Adipose tissue (tissue), 3 donors: ENCODE data around the gene IL32. TPM values are rescaled to one million over a fixed set of nuclear protein-coding genes. Genes with fewer than 3 reads are reported as not detected.

ENCODE experiments used
- H3K27ac ChIP-seq: one replicate; pipeline ENCODE4 v1.5.1; 2013; ENCODE audit warnings: low read depth, low read length
- WGBS, 3 donors: extraction: QIAGEN DNeasy Blood & Tissue Kit; methylation state at CpG; one replicate each; pipeline ENCODE4 v1.1.7; 2013; 5-methylcytosine and 5-hydroxymethylcytosine counted together
- polyA plus RNA-seq, 3 donors: library from polyadenylated mRNA; stranded (reverse); fragments of 200-250 nt; gene quantifications; one replicate each; pipeline ENCODE4 v1.2.3, GENCODE V29; 2013
- donor health status: healthy with polysubstance abuse.
- donor health status: Bipolar disorder and iron deficiency.
- donor health status: healthy.

IL32 gene
- polyA plus RNA-seq, 3 donors: 77.7 to 209 (median 87.0) TPM

- WGBS, 3 donors: 53 to 58% (median 56%) methylated on average over 19 to 21 of the region's 21 CpGs
- no peak within 1 kb of the TSS for H3K27ac ChIP-seq
Measured at GRCh38 chr16:3098459-3099394, 33.3 kb downstream of the IL32 start, which contains the start of gene ZSCAN10. ZSCAN10 (minus strand) TSS chr16:3099294; CDS start chr16:3092937, 6,357 bp downstream.

GRCh38 chr16:3099395-3099731 lies 33.9 kb downstream of the IL32 start:
- 59 to 82% (median 71%) methylated on average over 5 of the region's 5 CpGs for WGBS, 3 donors
- H3K27ac ChIP-seq: no peak overlapping the region

- H3K27ac ChIP-seq: no peak overlapping the region
- 2 to 7% (median 5%) methylated on average over 39 of the region's 39 CpGs for WGBS, 3 donors
Measured at GRCh38 chr16:3099732-3100499, 34.5 kb downstream of the IL32 start.

DNA sequence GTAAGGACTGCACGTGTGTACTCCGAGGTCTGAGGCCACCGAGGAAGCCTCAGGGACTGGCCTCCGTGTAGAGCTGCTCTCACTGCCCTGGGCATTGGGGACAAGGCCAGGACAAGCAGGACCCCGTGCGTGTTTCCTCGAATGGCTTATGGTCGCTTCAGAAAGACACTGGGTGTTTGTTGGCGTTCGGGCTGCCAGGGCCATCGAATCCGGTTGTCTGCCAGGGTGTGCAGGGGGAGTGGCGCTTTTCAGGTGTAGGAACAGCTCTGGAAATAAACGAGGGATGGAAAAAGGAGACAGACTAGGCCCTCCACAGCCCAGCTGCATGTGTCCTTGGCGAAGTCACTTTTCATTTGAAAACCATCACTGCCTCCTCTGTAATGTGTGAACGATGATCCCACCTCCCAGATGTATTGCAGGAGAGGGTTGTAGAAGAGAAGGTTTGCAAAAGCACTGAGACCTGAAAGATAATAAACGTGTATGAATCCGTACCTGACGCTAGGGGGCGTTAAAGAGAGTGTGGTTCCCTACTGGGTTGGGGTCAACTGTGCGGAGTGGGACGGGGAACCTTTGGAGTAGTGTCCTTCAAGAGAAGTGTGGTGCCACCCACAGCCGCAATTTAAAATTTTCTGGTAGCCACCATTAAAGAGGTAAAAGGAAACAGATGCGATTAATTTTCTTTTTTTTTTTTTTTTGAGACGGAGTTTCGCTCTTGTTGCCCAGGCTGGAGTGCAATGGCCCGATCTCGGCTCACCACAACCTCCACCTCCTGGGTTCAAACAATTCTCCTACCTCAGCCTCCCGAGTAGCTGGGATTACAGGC lies 35.8 kb downstream of the IL32 start:
- H3K27ac ChIP-seq: no peak overlapping the region
- WGBS, 3 donors: 51 to 56% (median 52%) methylated on average over 28 to 29 of the region's 29 CpGs

DNA sequence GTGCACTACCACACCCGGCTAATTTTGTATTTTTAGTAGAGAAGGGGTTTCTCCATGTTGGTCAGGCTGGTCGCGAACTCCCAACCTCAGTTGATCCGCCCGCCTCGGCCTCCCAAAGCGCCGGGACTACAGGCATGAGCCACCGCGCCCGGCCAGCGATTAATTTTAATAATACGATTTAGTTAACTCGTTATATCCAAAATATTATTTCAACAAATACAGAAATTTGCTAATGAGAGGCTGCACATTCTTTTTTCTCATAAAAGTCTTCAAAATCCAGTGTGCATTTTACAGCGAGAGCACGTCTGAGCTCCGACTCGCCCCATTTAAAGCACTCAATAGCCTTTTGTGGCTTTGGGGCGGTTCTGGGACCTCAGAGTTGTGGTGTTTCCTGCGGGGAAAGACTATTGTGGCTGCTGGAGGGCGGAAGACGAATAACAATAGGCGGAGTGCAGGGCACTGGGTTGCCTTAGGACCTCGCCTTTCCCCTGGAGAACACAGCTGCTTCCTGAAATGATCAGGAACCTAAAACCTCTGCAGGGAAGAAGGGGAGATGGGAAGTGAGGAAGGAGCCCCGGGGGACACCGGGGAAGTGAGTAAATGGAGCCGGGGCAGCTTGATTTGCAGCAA lies 36.5 kb downstream of the IL32 start:
- no peak overlapping the region for H3K27ac ChIP-seq
- WGBS, 3 donors: 27 to 50% (median 35%) methylated on average over 27 of the region's 27 CpGs

DNA sequence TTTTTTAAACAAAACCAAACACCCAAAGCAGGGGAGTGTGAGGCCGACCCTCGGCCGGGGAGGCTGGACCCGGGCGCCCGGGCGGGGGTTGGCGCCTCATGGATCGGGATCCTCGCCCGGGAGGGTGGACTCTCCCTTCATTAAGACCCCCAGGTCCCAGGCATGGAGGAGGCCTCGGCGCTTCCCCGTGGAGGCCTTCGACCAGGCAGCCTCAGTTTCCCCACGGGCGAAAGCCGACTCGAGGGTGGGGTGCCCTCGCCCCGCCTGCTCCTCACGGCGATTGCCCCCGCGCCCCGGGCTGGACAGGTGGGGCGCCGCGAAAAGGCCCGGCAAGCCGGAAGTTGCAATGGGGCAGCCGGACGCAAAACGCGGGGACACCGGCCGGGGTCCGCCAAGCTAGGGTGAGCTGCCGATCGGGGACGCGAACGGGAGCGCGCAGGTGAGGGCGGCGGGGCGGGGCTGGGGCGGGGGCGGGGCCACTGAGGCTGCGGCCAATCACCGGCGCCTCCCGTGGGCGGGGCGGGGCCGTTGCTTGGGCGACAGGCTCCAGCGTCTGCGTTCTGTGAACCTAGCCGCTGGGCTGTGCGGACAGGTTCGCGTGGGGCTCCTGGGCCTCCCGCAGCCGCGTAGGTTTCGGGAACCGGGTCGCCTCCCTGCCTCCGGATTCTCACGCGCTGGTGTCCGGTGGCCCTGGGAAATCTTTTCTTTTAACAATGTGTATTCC lies 40.9 kb downstream of the IL32 start:
- WGBS, 3 donors: 1% methylated on average over 56 to 74 of the region's 74 CpGs
- no peak overlapping the region for H3K27ac ChIP-seq

GRCh38 chr16:3112058-3112880 lies 46.8 kb downstream of the IL32 start, which contains the start of gene ZNF205:
ZNF205 (plus strand) TSS chr16:3112586; CDS start chr16:3113431, 845 bp downstream.
- WGBS, 3 donors: 6 to 19% (median 12%) methylated on average over 23 of the region's 23 CpGs
- H3K27ac ChIP-seq: no peak within 1 kb of the TSS

- no peak overlapping the region for H3K27ac ChIP-seq
- 21 to 23% (median 23%) methylated on average over 19 of the region's 19 CpGs for WGBS, 3 donors
Measured at GRCh38 chr16:3112881-3113574, 47.6 kb downstream of the IL32 start.

GRCh38 chr16:3113765-3114479 lies 48.5 kb downstream of the IL32 start:
- H3K27ac ChIP-seq: no peak overlapping the region

GRCh38 chr16:3115003-3115402 lies 49.6 kb downstream of the IL32 start:
- 91 to 93% (median 91%) methylated on average over 12 of the region's 12 CpGs for WGBS, 3 donors
- H3K27ac ChIP-seq: no peak overlapping the region

More at GRCh38 chr16:3113765-3114479, 48.5 kb downstream of the IL32 start:
- 60 to 68% (median 60%) methylated on average over 17 of the region's 17 CpGs for WGBS, 3 donors

DNA sequence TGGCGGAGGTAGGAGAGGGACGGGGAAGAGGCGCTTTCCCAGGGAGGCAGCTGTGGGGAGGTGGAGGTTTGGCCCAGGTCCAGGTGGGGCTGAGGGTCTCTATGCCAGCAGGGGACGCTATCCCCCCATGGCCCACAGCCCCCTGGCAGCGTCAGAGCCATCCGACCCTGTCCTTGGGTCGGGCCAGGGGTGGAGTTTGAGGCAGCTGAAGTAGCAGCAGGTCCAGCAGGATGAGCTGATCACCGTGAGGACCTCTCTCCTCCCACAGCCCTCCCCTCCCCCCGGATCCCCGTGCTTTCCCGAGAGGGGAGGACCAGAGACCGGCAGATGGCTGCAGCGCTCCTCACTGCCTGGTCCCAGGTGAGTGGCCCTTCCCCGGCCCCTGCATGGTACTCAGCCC lies 50.1 kb downstream of the IL32 start:
- 72 to 88% (median 81%) methylated on average over 10 to 14 of the region's 14 CpGs for WGBS, 3 donors
- no peak overlapping the region for H3K27ac ChIP-seq

DNA sequence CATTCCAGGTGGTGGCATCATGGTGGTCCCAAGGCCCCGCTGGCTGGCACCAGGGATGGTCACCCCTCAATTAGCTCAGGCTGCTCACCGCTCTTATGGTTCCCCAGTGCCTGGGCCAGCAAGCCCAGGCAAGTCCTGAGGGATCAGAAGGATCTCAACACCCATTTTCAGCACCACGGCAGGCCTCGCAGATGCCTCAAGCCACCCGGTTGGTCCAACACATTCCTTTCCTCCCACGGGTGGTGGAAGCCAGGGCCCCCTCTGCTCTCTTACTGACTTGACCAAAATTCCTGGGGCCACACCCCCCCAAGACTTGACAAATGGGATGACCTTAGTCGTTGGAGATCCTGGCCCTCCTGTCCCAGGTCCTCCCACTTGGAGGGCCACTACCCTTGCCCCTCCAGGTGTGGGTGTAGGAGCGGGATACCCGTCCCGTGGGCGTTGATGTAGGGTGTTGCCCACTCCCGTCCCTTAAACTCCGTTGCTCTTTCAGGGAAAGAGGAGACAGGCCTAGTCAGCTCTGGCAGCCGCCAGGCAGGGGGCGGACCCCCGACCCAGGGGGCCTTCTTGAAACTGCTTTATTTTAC lies 52.9 kb downstream of the IL32 start:
- no peak overlapping the region for H3K27ac ChIP-seq
- 89 to 91% (median 90%) methylated on average over 16 of the region's 16 CpGs for WGBS, 3 donors

DNA sequence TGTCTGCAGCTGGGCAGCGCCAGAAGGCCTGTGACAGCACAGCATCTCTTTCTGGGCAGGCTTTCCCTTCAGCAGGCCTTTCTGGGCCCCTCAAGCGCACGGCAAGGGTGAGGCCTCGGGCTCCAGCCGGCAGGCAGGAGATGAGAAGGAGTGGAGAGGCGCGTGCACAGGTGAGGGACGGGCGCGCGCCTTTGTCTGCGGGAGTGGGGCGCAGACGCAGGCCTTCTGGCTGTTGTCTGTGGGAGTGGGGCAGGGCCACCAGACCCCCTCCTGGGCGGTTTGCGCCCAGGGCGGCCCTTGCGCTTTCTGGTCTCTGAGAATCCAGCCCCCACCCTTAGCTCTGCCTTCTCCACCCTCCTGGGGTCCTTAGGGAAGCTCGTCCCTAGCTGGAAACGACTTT lies 53.4 kb downstream of the IL32 start:
- no peak overlapping the region for H3K27ac ChIP-seq
- WGBS, 3 donors: 93 to 95% (median 95%) methylated on average over 20 of the region's 20 CpGs
